Activated CD4-positive, alpha-beta memory T cell treated with anti-CD3 and anti-CD28 coated beads, Interleukin-2, amount 10 ng/mL, durations not matched to agents 7 days and 5 days (primary cell): Measurements from ENCODE around the gene CACNA2D3. TPM values are rescaled to one million over a fixed set of nuclear protein-coding genes. Genes with fewer than 3 reads are reported as not detected.
A peak's percentile ranks its signal among the peaks of the same experiment; 100 is the strongest.

Source experiments
- CTCF ChIA-PET: fragments of 350-600 bp; sonication (Branson Sonifier 250); formaldehyde crosslinking; loops from one replicate; lab custom pipeline; 2021; ENCODE audit warnings: antibody characterized with exemption, inconsistent platforms; lab: Charles Lee
- POLR2A ChIA-PET: fragments of 350-600 bp; sonication (Branson Sonifier 250); formaldehyde crosslinking; loops from one replicate; lab custom pipeline; 2021; ENCODE audit warnings: antibody characterized with exemption; lab: Charles Lee
- DNase-seq: peaks from one replicate; pipeline ENCODE4 v3.0.0-alpha.2; 2020
- H3K27ac Mint-ChIP-seq: one replicate; pipeline ENCODE4 v1.8.0; 2021; ENCODE audit warnings: mild to moderate bottlenecking, mixed read lengths
- H3K27me3 Mint-ChIP-seq: one replicate; pipeline ENCODE4 v1.8.0; 2021; ENCODE audit warnings: mixed read lengths
- H3K36me3 Mint-ChIP-seq: one replicate; pipeline ENCODE4 v1.8.0; 2021; ENCODE audit warnings: low read depth, mixed read lengths
- H3K4me1 Mint-ChIP-seq: one replicate; pipeline ENCODE4 v1.8.0; 2021; ENCODE audit warnings: mixed read lengths
- H3K4me3 Mint-ChIP-seq: one replicate; pipeline ENCODE4 v1.8.0; 2021; ENCODE audit warnings: mild to moderate bottlenecking, mixed read lengths
- H3K9me3 Mint-ChIP-seq: one replicate; pipeline ENCODE4 v1.8.0; 2021; ENCODE audit warnings: mixed read lengths
- total RNA-seq, 2 experiments: library from RNA; stranded (reverse); gene quantifications; one replicate each; pipeline ENCODE4 v1.2.3, GENCODE V29; 2021

The CACNA2D3 gene
- total RNA-seq, 2 experiments from 2014 or later, result not detected

DNA sequence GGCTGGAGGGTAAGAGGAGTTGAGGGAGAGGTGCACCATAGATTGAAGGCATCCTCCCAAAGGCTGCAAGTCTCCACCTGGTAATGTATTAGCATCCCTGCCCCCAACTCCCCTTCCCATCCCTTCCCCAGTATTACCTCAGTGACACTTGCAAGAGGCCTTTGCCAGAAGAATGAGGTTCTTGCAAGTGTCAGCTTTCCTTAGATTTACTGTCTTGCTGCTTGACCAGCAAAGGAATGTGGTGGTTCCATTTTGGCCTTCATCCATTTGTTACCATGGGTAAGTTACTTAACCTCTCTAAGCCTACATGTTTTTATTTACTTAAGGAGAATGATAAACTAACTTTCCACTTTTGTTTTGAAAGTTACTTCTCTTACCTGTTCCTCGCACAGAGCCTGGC, 696.6 kb downstream of the CACNA2D3 start:
- Mint-ChIP-seq H3K4me1 (no peaks in the 10 kb centered on the region), H3K27ac (no peak overlapping the region), H3K27me3 (no peaks in the 10 kb centered on the region), H3K36me3 (no peaks in the 10 kb centered on the region), H3K4me3 (no peak overlapping the region), H3K9me3 (no peaks in the 10 kb centered on the region)
- POLR2A ChIA-PET, result no interaction called here
- CTCF ChIA-PET, result interaction anchor here (1.1 kb wide), 1 partner anchor 12 kb away, joined by 3 read pairs; no protein-coding TSS in a partner anchor
- no peak for DNase-seq

- Mint-ChIP-seq H3K27ac (no peak overlapping the region), H3K4me3 (no peak overlapping the region), H3K36me3 (no peaks in the 10 kb centered on the region), H3K27me3 (no peaks in the 10 kb centered on the region), H3K9me3 (no peaks in the 10 kb centered on the region), H3K4me1 (no peaks in the 10 kb centered on the region)
- DNase-seq, result no peak
- CTCF ChIA-PET, result no interaction called here
- POLR2A ChIA-PET, result no interaction called here
These were observed 697.6 kb downstream of the CACNA2D3 start for GRCh38 chr3:54819946-54820345.

GRCh38 chr3:54822206-54822605, 699.9 kb downstream of the CACNA2D3 start:
- CTCF ChIA-PET, result no interaction called here
- Mint-ChIP-seq H3K4me3 (no peak overlapping the region), H3K36me3 (no peaks in the 10 kb centered on the region), H3K27me3 (no peaks in the 10 kb centered on the region), H3K27ac (no peak overlapping the region), H3K9me3 (no peaks in the 10 kb centered on the region), H3K4me1 (no peaks in the 10 kb centered on the region)
- POLR2A ChIA-PET, result no interaction called here
- no peak for DNase-seq

- no peaks in the 10 kb centered on the region for H3K27me3 Mint-ChIP-seq
- no peaks in the 10 kb centered on the region for H3K36me3 Mint-ChIP-seq
- H3K27ac Mint-ChIP-seq, result no peak overlapping the region
- CTCF ChIA-PET, result no interaction called here
- DNase-seq, result no peak
- H3K4me3 Mint-ChIP-seq, result no peak overlapping the region
- POLR2A ChIA-PET, result no interaction called here
- H3K9me3 Mint-ChIP-seq, result no peaks in the 10 kb centered on the region
- H3K4me1 Mint-ChIP-seq, result no peaks in the 10 kb centered on the region
These were observed 703.9 kb downstream of the CACNA2D3 start for GRCh38 chr3:54826251-54826691.

DNA sequence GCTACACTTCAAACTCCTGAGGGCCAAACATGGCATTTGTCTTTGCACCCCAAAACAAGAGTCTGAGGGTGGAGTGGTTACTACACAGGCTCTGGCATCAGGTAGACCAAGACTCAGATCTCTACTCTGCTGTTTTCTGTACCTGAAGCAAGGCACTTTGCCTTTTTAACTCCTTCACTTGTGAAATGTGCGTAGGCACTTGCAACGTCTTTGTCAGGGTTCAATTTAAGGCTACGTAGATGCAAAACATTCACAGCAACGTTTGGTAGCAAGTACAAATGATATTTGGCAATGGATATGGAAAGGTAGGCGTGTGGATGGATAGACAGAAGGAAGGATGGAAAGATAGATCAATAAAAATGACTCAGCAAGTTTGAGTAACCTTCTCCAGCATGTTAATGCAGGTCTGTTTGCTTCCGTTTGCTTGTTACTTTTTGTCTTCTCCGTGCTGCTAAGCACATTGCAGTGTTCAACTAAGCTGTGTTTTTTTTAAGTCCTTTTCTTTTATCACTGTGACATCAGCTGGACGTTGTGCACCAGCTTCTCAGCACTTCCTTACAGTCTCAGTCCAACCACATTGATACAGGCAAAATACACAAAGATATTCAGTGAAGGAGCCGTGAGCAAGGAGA, 704.8 kb downstream of the CACNA2D3 start:
- no peaks in the 10 kb centered on the region for H3K27me3 Mint-ChIP-seq
- POLR2A ChIA-PET, result no interaction called here
- no peak overlapping the region for H3K27ac Mint-ChIP-seq
- no peak for DNase-seq
- H3K4me3 Mint-ChIP-seq, result no peak overlapping the region
- H3K4me1 Mint-ChIP-seq, result no peaks in the 10 kb centered on the region
- H3K9me3 Mint-ChIP-seq, result no peaks in the 10 kb centered on the region
- CTCF ChIA-PET, result no interaction called here
- no peaks in the 10 kb centered on the region for H3K36me3 Mint-ChIP-seq

DNA sequence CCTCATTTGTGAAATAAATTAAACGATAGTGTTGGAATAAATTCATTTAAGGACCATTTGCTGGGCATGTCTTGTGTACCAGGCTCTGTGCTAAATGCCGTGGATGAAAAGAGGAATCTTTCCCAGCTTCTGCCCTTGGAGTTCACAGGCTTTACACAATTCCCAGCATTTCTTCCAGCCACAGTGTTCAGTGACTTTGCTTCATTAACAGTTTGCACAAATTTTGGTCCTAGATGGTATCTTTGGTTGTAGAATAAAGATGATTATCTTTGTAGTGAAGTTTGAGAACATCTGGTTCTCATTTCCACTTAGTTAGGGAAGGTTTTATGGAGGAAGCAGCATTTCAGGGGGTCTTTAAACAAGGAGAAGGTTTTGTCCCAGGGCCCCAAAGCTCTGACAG, 705.4 kb downstream of the CACNA2D3 start:
- POLR2A ChIA-PET, result no interaction called here
- DNase-seq, result no peak
- no peaks in the 10 kb centered on the region for H3K4me1 Mint-ChIP-seq
- H3K4me3 Mint-ChIP-seq, result no peak overlapping the region
- H3K27me3 Mint-ChIP-seq, result no peaks in the 10 kb centered on the region
- CTCF ChIA-PET, result no interaction called here
- H3K36me3 Mint-ChIP-seq, result no peaks in the 10 kb centered on the region
- no peak overlapping the region for H3K27ac Mint-ChIP-seq
- no peaks in the 10 kb centered on the region for H3K9me3 Mint-ChIP-seq

- CTCF ChIA-PET, result interaction anchor here (0.6 to 1.4 kb wide), 7 partner anchors 11 to 1460 kb away, joined by 3 to 5 read pairs (median 4); no protein-coding TSS in a partner anchor
- no peaks in the 10 kb centered on the region for H3K36me3 Mint-ChIP-seq
- no peaks in the 10 kb centered on the region for H3K4me1 Mint-ChIP-seq
- DNase-seq, result peak; percentile 18
- H3K4me3 Mint-ChIP-seq, result no peak overlapping the region
- POLR2A ChIA-PET, result no interaction called here
- H3K27ac Mint-ChIP-seq, result no peak overlapping the region
- no peaks in the 10 kb centered on the region for H3K27me3 Mint-ChIP-seq
- H3K9me3 Mint-ChIP-seq, result no peaks in the 10 kb centered on the region
These were observed 708.3 kb downstream of the CACNA2D3 start for GRCh38 chr3:54830658-54831057.

GRCh38 chr3:54831112-54831511, 708.8 kb downstream of the CACNA2D3 start:
- DNase-seq, result no peak
- Mint-ChIP-seq H3K36me3 (no peaks in the 10 kb centered on the region), H3K4me1 (no peaks in the 10 kb centered on the region), H3K4me3 (no peak overlapping the region), H3K27ac (no peak overlapping the region), H3K9me3 (no peaks in the 10 kb centered on the region), H3K27me3 (no peaks in the 10 kb centered on the region)
- ChIA-PET POLR2A (no interaction called here), CTCF (interaction anchor here (0.6 to 1.4 kb wide), 6 partner anchors 11 to 1459 kb away, joined by 3 to 5 read pairs (median 4); no protein-coding TSS in a partner anchor)

DNA sequence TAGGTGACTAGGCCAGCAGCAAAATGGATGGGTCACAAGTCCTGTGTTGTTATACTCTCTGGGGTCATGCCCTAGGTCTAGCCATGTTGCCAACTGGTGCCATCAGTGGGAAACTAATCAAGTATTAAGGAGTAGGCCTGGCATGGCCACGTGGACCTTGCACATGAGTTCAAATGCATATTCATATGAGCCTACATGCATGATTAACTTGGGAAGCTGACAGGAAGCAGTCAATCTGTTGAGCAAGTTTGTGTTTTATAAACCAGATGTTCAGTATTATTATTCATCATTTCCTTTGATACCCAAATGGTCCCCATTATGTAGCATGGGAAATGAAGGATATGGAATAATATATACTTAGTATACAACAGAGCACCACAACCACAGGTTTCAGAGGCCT, 710.5 kb downstream of the CACNA2D3 start:
- CTCF ChIA-PET, result no interaction called here
- Mint-ChIP-seq H3K4me1 (no peaks in the 10 kb centered on the region), H3K9me3 (no peaks in the 10 kb centered on the region), H3K27ac (no peak overlapping the region), H3K4me3 (no peak overlapping the region), H3K36me3 (no peaks in the 10 kb centered on the region), H3K27me3 (no peaks in the 10 kb centered on the region)
- POLR2A ChIA-PET, result no interaction called here
- no peak for DNase-seq

DNA sequence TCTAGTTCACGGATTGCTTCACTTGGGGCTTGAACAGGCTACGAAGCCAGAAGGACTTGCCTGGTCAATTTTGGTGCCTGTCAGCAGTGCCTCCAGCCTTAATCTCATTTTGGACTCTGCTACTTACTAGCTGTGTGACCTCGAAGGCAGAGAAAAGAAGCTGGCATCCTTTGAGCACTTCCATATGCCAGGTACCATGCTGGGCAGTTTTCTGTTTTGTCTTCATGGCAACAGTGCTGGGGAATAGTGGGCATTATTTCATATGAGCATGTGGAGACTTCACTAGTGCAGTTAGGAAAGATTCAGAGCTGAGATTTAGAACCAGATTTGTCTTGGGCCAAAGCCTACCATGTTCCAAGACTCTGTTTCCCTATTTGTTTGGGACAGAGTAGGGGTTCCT, 713.3 kb downstream of the CACNA2D3 start:
- POLR2A ChIA-PET, result no interaction called here
- CTCF ChIA-PET, result no interaction called here
- H3K9me3 Mint-ChIP-seq, result no peaks in the 10 kb centered on the region

DNA sequence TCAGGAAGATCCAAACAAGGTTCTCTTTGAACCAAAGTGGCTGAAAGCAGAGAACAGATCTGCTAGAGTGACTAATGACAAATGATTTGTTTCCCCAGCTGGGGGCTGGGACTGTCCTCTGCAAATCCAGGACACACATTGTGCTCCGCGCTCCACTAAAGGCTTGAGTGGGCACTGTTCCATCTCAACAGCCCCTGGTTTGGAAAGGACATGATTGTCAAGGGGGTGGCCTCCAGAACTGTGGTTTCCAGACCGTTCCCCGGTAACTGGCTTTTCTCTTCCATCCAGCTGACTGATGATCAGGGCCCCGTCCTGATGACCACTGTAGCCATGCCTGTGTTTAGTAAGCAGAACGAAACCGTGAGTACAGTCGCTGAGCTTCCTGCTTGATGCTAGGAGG, 714.5 kb downstream of the CACNA2D3 start:
- DNase-seq, result no peak
- CTCF ChIA-PET, result no interaction called here
- POLR2A ChIA-PET, result no interaction called here
- Mint-ChIP-seq H3K4me1 (no peaks in the 10 kb centered on the region), H3K4me3 (no peak overlapping the region), H3K27me3 (no peaks in the 10 kb centered on the region), H3K27ac (no peak overlapping the region), H3K9me3 (no peaks in the 10 kb centered on the region), H3K36me3 (no peaks in the 10 kb centered on the region)

More for the DNA sequence above, 713.3 kb downstream of the CACNA2D3 start:
- Mint-ChIP-seq H3K4me3 (no peak overlapping the region), H3K27me3 (no peaks in the 10 kb centered on the region), H3K36me3 (no peaks in the 10 kb centered on the region), H3K27ac (no peak overlapping the region), H3K4me1 (no peaks in the 10 kb centered on the region)
- DNase-seq, result no peak

DNA sequence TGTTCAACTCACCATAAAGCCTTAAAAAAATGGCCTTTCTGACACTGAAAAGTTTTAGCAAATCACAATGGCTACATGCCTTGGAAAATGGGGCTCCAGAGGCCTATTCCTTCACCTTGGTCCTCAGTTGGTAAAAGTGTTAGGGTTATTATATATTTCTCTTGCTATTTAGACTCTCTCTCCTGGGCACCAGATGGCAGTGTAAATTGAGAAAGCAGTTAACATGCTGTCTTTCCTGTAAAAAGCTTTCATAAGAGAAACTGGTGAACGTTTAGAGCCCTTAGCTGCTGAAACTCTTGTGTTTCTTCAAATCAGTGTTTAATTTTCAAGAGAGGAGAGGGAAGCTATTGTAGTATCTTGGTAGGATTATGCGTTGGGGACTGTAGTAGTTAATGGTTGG, 715.6 kb downstream of the CACNA2D3 start:
- no peak for DNase-seq
- Mint-ChIP-seq H3K4me3 (no peak overlapping the region), H3K27ac (no peak overlapping the region), H3K4me1 (no peaks in the 10 kb centered on the region), H3K36me3 (no peaks in the 10 kb centered on the region), H3K9me3 (no peaks in the 10 kb centered on the region), H3K27me3 (no peaks in the 10 kb centered on the region)
- ChIA-PET CTCF (no interaction called here), POLR2A (no interaction called here)

DNA sequence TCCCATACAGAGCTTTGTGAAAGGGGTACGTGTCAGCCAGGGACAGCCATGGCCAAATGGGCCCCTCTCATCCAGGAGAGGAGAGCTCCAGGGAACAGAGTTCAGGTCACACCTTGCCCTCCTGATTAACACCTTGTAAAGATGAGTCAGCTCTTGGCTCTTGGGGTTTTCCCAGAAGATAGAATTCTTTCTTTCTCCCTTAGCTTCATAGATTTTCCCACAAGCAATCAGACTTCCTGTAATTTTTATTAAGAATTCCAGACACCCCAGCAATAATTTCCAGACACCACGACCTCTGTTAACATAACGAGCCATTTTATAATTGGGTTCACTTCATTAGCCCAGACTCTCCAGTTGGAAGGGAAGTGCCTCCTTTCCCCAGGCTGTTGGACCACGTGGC, 719.1 kb downstream of the CACNA2D3 start:
- Mint-ChIP-seq H3K4me1 (no peaks in the 10 kb centered on the region), H3K27me3 (no peaks in the 10 kb centered on the region), H3K36me3 (no peaks in the 10 kb centered on the region), H3K27ac (no peak overlapping the region), H3K9me3 (no peaks in the 10 kb centered on the region), H3K4me3 (no peak overlapping the region)
- no peak for DNase-seq
- POLR2A ChIA-PET, result no interaction called here
- CTCF ChIA-PET, result interaction anchor here (1.2 kb wide), 1 partner anchor 10 kb away, joined by 3 read pairs; no protein-coding TSS in a partner anchor

- Mint-ChIP-seq H3K27ac (no peak overlapping the region), H3K4me1 (no peaks in the 10 kb centered on the region), H3K27me3 (no peaks in the 10 kb centered on the region), H3K4me3 (no peak overlapping the region), H3K36me3 (no peaks in the 10 kb centered on the region), H3K9me3 (no peaks in the 10 kb centered on the region)
- ChIA-PET POLR2A (no interaction called here), CTCF (interaction anchor here (1.3 kb wide), 1 partner anchor 14 kb away, joined by 4 read pairs; no protein-coding TSS in a partner anchor)
- DNase-seq, result no peak
These were observed 721.0 kb downstream of the CACNA2D3 start for GRCh38 chr3:54843352-54843751.
